ACHN (cell line): ENCODE results near the gene DSPP.
A peak's percentile ranks its signal among the peaks of the same experiment; 100 is the strongest.
"Not testable (repeated sequence)": the region's sequence is repeated elsewhere in the genome, so short reads cannot be mapped to it uniquely, and the experiment has no call there.

ENCODE experiments used
- DNase-seq: peaks from one replicate; pipeline ENCODE4 v3.0.0-alpha.2; 2015
- in situ Hi-C: cut with HindIII; loops from 2 replicates; pipeline ENCODE4 v1.10.0; 2017; ENCODE audit warnings: low sequenced_read_pairs, low pct_ligation_motif_present, low pct_unique_long_range_greater_than_20kb

DSPP gene

DNA sequence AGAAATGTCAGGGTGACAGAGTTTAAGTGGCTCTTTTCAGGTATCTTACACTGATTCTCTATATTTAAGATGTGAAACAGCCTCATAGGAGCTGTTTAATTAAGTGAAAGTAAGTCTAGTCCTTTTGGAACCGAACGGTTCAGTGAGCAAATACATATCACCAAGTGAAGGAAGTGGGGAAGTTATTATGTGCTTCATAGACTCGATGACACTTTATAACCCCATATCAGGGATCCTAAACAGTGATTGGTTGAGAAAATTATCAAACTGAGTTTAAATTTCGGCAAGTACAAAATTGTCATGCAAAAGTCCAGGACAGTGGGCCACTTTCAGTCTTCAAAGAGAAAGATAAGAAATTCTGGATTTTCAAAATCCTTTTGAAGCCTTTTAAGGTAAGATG, at the start of gene DSPP:
Gene DSPP (plus strand): TSS at position 301 of the 400 bp plus-strand sequence. CDS start 2,380 bp downstream, outside the sequence.
- in situ Hi-C loops, result no loop called here
- no peak for DNase-seq

DNA sequence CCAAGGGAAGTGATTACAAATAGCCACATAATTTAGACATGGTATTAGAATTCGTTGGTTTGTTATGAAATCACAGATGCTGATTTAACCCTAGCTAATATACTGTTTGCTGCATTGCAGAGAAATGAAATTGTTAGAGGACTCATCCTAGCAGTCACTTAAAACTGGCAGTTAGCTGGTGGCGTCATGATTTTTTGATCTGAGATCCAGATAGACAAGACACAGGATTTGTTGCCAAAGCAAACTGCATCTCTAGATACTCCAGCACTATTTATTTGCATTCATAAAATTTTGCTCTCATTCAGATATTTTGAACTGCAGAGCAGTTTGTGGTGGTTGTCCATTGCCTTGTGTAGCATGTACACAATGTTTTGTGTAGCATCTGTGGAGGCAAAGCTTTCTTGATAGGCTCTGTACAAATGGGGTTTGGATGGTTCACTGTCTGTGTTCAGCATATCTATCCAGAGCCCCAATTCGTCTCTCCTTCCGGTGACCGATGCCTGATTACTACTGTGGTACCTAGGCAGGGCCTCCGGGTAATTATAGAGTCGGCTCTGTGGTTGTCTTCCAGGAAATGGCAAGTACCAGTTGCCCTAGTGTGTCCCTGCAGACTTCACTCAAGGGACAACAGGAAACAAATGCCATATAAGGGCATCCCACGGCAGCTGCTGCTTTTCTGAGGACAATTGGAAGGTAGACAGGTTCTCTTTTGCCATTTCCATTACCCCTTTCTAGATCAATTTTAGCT, 49.1 kb upstream of the DSPP start:
- DNase-seq, result no peak
- in situ Hi-C loops, result no loop called here

DNA sequence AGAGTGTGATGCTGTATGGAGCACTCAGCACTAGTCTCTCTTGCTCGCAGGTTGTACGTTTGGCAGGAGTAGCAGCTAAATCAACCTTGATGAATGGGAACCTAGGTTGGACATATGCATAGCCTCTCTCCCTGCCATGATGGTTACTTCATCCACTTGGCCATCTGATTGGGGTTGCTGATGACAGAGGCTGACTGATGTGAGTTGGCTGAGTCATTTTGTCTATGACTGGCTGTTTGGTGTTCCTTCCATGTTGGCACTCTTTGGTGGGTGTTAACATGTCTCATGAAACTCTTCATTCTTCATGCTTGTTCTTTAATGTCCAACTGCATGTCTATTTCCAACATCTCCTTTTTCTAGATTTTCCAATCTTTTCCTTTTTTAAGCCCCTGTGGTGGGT, 47.5 kb upstream of the DSPP start:
- DNase-seq, result no peak
- in situ Hi-C loops, result no loop called here

DNA sequence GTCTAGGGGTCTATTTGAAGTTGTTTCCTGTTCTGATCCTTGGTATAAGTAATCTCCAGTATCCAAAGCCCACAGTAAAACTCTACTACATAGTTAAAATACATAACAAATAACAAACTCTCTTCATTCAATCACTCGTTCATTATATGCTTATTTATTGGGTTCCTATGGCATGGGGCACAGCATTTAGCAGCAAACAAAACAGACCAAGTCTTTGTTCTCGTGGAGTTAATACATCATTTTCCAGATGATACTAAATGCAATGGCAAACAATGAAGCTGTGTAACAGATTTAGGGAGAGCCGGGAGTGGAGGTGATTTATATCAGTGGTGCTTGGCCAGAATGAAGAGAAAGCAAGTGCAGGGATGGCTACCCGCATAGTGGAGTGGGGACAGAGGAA, 42.6 kb upstream of the DSPP start:
- no peak for DNase-seq
- in situ Hi-C loops, result no loop called here

DNA sequence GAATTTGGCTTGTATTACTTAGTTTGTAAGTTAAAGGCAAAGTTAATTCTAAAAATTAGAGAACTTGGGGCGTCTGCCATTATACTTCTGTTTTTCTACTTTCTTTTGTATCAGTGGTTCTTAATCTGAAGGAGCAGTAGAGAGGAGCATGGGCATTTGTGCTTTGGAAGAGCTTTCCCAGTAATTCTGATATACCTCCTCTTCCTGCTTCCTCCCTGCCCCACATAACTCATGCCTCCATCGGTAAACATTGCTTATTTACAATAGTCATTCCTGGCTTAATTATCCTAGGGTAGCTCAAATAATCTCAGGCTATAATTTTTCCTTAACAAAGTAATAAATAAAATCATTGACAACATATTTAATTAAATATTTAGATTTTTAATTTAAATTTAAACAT, 42.1 kb upstream of the DSPP start:
- in situ Hi-C loops, result no loop called here
- no peak for DNase-seq

DNA sequence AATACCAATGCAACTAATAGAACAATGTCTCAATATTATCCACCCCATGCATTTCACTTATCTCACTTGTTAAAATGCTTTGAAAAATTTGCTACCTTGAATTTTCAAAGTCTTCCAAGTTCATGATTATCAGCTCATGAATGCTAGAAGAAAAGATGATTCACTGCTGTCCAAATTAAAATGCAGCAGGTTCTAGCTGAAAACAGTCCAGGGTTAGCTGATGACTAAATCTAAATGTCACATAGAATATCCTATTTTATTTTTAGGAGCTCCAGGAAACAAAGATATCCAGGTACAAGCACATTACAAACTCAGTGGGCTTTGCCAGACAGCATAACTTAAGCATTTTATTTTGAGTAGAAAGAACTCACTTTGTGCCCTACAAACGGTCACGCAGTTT, 41.1 kb upstream of the DSPP start:
- DNase-seq, result no peak
- in situ Hi-C loops, result no loop called here

DNA sequence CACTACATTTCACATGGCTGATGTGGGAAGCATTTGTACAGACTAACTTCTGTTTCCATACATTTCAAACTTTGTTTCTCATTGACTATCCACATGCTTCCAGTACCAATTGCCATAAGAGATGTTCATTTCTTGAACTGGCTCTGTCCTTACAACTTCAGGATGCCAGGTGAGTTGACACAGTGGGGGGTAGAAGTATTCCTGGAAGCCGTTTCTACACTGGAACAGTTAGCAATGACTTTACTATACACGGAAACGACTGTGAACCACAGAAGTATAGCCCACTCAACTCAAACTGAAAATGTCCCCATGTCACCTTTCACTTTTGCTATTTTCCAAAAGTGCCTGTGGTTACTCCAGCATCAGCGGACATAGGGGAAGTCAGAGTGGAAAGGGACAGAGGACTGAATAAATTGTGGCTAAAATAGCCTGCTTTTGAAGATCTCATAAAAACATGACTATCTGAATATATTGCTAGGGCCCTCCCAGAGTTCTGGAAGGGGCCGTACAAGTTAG, 38.0 kb upstream of the DSPP start:
- no peak for DNase-seq
- in situ Hi-C loops, result no loop called here

DNA sequence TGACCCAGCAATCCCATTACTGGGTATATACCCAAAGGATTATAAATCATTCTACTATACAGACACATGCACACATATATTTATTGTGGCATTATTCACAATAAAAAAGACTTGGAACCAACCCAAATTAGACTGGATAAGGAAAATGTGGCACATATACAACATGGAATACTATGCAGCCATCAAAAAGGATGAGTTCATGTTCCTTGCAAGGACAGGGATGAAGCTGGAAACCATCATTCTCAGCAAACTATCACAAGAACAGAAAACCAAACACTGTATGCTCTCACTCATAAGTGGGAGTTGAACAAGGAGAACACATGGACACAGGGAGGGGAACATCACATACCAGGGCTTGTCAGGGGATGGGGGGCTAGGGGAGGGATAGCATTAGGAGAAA, 34.0 kb upstream of the DSPP start:
- in situ Hi-C loops, DNase-seq: not testable (repeated sequence)

DNA sequence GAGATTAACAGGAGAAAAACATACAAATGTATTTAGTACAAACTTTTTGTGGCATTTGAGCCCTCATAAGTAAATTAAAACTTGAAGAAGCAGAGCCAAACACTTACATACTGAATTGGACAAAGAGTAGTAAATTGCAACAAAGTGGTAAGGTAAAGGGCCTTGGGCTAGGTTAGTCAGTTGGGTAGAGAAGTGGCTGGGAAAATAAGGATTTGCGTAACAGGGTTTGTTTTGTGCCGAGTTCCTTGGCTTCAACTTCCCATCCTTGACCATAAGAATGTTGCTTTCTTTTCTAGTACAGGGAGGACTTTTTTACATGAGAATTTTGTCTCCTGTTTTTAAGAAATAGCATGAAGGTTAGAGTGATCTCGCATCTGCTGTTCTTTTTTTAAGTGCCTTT, 33.3 kb upstream of the DSPP start:
- in situ Hi-C loops, result no loop called here
- DNase-seq, result no peak

DNA sequence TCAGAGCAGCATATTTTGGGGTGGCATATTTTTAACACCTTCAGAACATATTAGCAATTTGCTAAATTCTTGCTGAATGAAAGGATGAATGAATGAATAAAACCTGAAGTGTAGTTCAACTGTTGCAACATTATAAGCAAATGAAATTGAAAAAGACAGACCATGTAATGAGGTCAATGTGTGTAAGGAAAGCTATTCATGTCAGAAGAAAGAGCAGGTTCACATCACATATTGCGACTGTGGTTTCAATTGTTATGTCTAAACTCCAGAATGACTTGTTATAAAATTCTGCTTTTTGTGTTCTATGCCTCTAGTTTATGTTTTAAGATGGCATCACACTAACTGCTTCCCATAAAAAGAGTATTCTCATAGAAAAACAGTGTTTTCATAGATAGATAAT, 32.9 kb upstream of the DSPP start:
- in situ Hi-C loops, result no loop called here
- DNase-seq, result no peak

DNA sequence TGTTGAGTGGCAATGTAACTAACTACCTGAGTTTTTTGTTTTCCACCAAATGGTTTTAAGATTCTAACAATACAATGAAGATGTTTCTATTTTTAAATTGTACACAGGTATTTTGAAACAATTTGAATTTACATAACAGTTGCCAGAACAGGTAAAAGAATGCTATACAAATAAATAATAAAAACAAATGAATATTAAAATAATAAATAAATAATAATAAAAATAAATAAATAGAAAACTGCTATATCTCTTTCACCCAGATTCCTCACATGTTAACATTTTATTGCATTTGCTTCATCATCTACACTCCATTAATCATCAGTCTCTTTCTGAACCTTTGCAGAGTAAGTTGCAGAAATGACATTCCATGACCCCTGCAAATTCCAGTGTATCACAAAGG, 32.3 kb upstream of the DSPP start:
- in situ Hi-C loops, result no loop called here
- DNase-seq, result no peak

DNA sequence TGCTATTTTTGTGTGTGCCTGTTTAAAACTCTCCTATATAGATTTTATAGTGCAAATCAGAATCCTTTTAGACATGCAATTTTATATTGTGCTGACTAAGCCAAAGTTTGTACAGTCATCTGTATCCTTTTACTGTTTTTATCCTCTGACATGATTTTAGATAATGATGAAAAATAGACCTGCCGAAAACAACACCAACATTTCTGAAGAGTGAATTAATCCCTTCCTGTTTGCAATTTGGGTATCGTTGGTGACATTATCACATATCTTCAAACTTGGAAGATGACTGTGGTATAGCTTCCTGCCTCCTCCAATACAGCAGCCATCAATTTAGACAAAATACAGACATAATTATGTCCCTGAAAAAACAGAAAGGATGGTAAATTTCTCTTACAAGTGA, 28.9 kb upstream of the DSPP start:
- in situ Hi-C loops, result no loop called here
- DNase-seq, result no peak

DNA sequence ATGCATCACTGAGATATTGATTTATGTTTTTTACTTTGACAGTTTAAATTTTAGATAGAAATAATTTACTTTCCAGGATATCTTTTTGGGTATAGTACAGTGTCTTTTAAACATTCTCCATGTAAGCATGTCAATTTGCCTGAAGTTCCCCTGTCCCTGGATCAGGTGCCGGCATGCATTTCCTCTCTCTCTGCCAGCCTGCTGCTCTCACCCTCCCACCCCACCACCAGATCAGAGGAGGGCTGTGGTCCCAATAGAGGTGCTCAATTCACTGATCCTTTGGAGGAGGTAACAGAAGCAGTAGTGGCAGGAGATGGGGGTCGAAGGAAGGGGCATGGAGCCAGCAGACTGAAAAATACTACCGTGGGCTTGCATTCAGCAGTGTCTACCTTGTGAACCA, 28.3 kb upstream of the DSPP start:
- DNase-seq, result no peak

DNA sequence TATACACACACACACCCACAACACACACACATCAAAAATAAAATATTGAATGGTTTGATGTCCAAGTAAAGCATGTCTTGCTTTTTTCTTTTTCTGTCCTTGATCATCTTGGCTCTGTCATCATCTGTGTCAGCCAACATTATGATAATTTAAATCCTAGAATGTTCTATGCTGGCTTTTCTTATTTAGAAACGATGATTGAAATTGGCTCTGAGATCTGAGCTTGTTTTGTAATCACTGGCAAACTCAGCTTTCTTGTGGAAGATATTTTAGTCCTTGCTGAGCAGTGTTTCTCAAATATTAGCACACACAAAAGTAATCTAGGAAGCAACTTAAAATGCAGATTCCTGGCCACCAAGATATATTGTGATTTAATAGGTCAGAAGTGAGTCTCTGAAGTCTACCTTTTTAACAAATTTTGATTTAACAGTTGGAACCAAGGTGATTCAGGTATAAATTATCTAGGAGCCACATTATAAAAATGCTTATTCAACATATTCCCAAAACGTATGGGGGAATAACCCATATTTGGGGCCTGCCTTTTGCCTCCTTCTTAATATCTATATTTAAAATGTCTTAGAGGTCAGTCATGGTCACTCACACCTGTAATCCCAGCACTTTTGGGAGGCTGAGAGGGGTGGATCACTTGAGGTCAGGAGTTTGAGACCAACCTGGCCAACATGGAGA, 24.0 kb upstream of the DSPP start:
- in situ Hi-C loops, result no loop called here
- no peak for DNase-seq

More for the DNA sequence above, 28.3 kb upstream of the DSPP start:
- in situ Hi-C loops, result no loop called here

DNA sequence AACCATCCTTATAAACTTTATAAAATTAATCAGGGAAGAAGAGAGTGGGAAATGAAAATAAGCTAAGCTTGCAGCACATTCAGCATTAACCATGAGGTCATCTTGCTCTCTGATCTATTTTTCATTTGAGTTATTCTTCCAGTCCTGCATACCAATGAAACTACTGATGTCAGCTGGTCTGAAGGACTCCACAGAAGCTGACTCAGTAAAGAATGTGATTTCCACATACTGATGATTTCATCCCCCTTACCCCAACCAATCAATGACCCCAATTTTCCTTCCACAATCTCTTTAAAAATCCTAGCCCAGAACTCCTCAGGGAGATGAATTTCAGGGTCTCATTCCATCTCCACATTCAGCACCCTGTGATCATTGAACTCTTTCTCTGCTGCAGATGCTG, 18.8 kb upstream of the DSPP start:
- in situ Hi-C loops, result no loop called here
- peak; percentile 85 for DNase-seq

DNA sequence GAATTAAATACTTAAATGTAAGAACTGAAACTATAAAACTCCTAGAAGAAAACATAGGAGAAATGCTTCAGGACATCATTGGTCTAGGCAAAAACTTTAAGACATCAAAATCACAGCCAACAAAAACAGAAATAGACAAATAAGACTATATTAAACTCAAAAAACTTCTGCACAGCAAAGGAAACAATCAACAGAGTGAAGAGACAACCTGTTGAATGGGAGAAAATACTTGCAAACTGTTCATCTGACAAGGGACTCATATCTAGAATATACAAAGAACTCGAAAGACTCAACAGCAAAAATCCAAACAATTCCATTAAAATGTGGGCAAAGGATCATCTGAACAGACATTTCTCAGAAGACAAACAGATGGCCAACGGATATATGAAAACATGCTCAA, 16.2 kb upstream of the DSPP start:
- in situ Hi-C loops, result no loop called here
- no peak for DNase-seq

DNA sequence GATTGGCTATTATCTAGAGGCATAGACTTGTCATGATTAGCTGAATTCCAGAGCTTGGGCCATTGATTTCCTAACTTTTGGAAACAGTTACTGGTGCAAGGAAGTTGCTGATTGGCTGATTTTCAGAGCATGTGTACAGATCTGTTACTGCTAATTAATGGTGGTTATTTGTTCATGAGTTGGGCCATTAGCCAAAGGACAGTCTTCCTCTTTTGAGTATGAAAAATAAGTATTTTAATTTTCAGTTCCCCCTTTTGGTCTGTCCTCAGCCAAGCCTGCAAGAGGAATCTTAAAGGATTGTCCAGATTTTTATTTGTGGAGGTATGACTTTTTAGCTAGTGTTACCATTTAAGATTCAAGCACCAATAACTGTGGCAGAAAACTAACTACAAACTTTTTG, 7.0 kb upstream of the DSPP start:
- no peak for DNase-seq
- in situ Hi-C loops, result no loop called here

DNA sequence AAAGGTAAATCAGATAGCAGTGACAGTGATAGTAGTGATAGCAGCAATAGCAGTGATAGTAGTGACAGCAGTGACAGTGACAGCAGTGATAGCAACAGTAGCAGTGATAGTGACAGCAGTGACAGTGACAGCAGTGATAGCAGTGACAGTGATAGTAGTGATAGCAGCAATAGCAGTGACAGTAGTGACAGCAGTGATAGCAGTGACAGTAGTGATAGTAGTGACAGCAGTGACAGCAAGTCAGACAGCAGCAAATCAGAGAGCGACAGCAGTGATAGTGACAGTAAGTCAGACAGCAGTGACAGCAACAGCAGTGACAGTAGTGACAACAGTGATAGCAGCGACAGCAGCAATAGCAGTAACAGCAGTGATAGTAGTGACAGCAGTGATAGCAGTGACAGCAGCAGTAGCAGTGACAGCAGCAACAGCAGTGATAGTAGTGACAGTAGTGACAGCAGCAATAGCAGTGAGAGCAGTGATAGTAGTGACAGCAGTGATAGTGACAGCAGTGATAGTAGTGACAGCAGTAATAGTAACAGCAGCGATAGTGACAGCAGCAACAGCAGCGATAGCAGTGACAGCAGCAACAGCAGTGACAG, 6.1 kb downstream of the DSPP start:
- in situ Hi-C loops, result no loop called here
- DNase-seq, result no peak

DNA sequence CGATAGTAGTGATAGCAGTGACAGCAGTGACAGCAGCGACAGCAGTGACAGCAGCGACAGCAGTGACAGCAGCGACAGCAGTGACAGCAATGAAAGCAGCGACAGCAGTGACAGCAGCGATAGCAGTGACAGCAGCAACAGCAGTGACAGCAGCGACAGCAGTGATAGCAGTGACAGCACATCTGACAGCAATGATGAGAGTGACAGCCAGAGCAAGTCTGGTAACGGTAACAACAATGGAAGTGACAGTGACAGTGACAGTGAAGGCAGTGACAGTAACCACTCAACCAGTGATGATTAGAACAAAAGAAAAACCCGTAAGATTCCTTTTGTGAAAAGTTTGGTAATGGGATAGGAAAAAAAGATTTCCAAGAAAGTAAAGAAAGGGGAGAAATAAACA, 7.9 kb downstream of the DSPP start:
- DNase-seq, result no peak
- in situ Hi-C loops, result no loop called here

DNA sequence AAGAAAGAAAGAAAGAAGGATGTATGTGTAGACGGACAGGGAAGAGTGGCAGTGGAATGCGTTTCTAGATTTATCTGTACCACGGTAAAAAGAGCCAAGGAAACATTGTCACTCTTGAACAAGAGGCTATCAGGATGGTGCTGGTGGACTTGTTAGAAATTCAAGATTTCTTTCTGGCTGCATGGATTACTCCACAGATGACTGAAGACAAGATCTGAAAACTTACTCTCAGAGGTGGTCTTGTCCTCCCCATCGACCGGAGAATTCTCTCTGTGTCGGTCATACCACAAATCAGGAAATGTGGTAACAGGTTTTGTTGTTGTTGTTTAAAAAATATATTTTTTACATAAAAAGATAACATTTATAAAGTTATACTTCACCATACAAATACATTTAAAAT, 11.8 kb downstream of the DSPP start:
- in situ Hi-C loops, result no loop called here
- DNase-seq, result no peak
